ENCODE data around the gene INPP5K.
A peak's percentile ranks its signal among the peaks of the same experiment; 100 is the strongest.
"Not testable (repeated sequence)": the region's sequence is repeated elsewhere in the genome, so short reads cannot be mapped to it uniquely, and the experiment has no call there.

Gene INPP5K

GRCh38 chr17:1539811-1540210, 23.4 kb upstream of the INPP5K start:
- H3K4me3 ChIP-seq (ENCODE audit: low read length): no peak overlapping the region
- H3K9me3 ChIP-seq (ENCODE audit: control insufficient read depth, low read length): no peaks in the 10 kb centered on the region
- H3K36me3 ChIP-seq (ENCODE audit: control insufficient read depth, insufficient read depth, low read length): peaks cover 13% of the 10 kb centered on the region
- H3K27me3 ChIP-seq (ENCODE audit: control insufficient read depth, insufficient read depth, low read length): no peaks in the 10 kb centered on the region
- H3K9ac ChIP-seq (ENCODE audit: low read length): no peak overlapping the region
- no peaks in the 10 kb centered on the region for H3K4me1 ChIP-seq (ENCODE audit: control insufficient read depth, insufficient read depth, low read length)

GRCh38 chr17:1535737-1536136, 19.3 kb upstream of the INPP5K start:
- Histone ChIP-seq H3K27me3 (ENCODE audit: control insufficient read depth, insufficient read depth, low read length) (no peaks in the 10 kb centered on the region), H3K36me3 (ENCODE audit: control insufficient read depth, insufficient read depth, low read length) (peaks cover 15% of the 10 kb centered on the region)

GRCh38 chr17:1533661-1534325, 17.4 kb upstream of the INPP5K start:
- Histone ChIP-seq H3K9ac (ENCODE audit: low read length) (no peak overlapping the region), H3K9me3 (ENCODE audit: control insufficient read depth, low read length) (no peaks in the 10 kb centered on the region), H3K4me3 (ENCODE audit: low read length) (no peak overlapping the region), H3K36me3 (ENCODE audit: control insufficient read depth, insufficient read depth, low read length) (peaks cover 9% of the 10 kb centered on the region), H3K27me3 (ENCODE audit: control insufficient read depth, insufficient read depth, low read length) (no peaks in the 10 kb centered on the region), H3K4me1 (ENCODE audit: control insufficient read depth, insufficient read depth, low read length) (no peaks in the 10 kb centered on the region)

More at GRCh38 chr17:1535737-1536136, 19.3 kb upstream of the INPP5K start:
- no peak overlapping the region for H3K9ac ChIP-seq (ENCODE audit: low read length)
- no peaks in the 10 kb centered on the region for H3K4me1 ChIP-seq (ENCODE audit: control insufficient read depth, insufficient read depth, low read length)
- no peaks in the 10 kb centered on the region for H3K9me3 ChIP-seq (ENCODE audit: control insufficient read depth, low read length)
- H3K4me3 ChIP-seq (ENCODE audit: low read length): no peak overlapping the region

GRCh38 chr17:1532836-1533602, 16.6 kb upstream of the INPP5K start:
- no peaks in the 10 kb centered on the region for H3K4me1 ChIP-seq (ENCODE audit: control insufficient read depth, insufficient read depth, low read length)
- no peaks in the 10 kb centered on the region for H3K27me3 ChIP-seq (ENCODE audit: control insufficient read depth, insufficient read depth, low read length)
- H3K9ac ChIP-seq (ENCODE audit: low read length): no peak overlapping the region
- H3K9me3 ChIP-seq (ENCODE audit: control insufficient read depth, low read length): no peaks in the 10 kb centered on the region
- no peak overlapping the region for H3K4me3 ChIP-seq (ENCODE audit: low read length)
- H3K36me3 ChIP-seq (ENCODE audit: control insufficient read depth, insufficient read depth, low read length): peaks cover 9% of the 10 kb centered on the region

- Histone ChIP-seq H3K27me3 (ENCODE audit: control insufficient read depth, insufficient read depth, low read length) (no peaks in the 10 kb centered on the region), H3K4me1 (ENCODE audit: control insufficient read depth, insufficient read depth, low read length) (no peaks in the 10 kb centered on the region), H3K9ac (ENCODE audit: low read length) (no peak overlapping the region), H3K9me3 (ENCODE audit: control insufficient read depth, low read length) (no peaks in the 10 kb centered on the region), H3K4me3 (ENCODE audit: low read length) (no peak overlapping the region), H3K36me3 (ENCODE audit: control insufficient read depth, insufficient read depth, low read length) (peaks cover 9% of the 10 kb centered on the region)
Observed at GRCh38 chr17:1529863-1530262, 13.5 kb upstream of the INPP5K start.

GRCh38 chr17:1526876-1527275, 10.5 kb upstream of the INPP5K start:
- H3K36me3 ChIP-seq (ENCODE audit: control insufficient read depth, insufficient read depth, low read length): not testable (repeated sequence)

GRCh38 chr17:1522626-1523025, 6.2 kb upstream of the INPP5K start:
- Histone ChIP-seq H3K36me3 (ENCODE audit: control insufficient read depth, insufficient read depth, low read length) (peaks cover 6% of the 10 kb centered on the region), H3K4me1 (ENCODE audit: control insufficient read depth, insufficient read depth, low read length) (peaks cover 2% of the 10 kb centered on the region), H3K4me3 (ENCODE audit: low read length) (no peak overlapping the region), H3K27me3 (ENCODE audit: control insufficient read depth, insufficient read depth, low read length) (no peaks in the 10 kb centered on the region), H3K9ac (ENCODE audit: low read length) (no peak overlapping the region), H3K9me3 (ENCODE audit: control insufficient read depth, low read length) (no peaks in the 10 kb centered on the region)

More at GRCh38 chr17:1526876-1527275, 10.5 kb upstream of the INPP5K start:
- H3K27me3 ChIP-seq (ENCODE audit: control insufficient read depth, insufficient read depth, low read length); H3K9me3 ChIP-seq (ENCODE audit: control insufficient read depth, low read length); H3K4me3 ChIP-seq (ENCODE audit: low read length); H3K9ac ChIP-seq (ENCODE audit: low read length); H3K4me1 ChIP-seq (ENCODE audit: control insufficient read depth, insufficient read depth, low read length): not testable (repeated sequence)

GRCh38 chr17:1521086-1521640, 4.8 kb upstream of the INPP5K start:
- Histone ChIP-seq H3K4me3 (ENCODE audit: low read length) (no peak overlapping the region), H3K9ac (ENCODE audit: low read length) (no peak overlapping the region), H3K4me1 (ENCODE audit: control insufficient read depth, insufficient read depth, low read length) (peaks cover 4% of the 10 kb centered on the region), H3K9me3 (ENCODE audit: control insufficient read depth, low read length) (no peaks in the 10 kb centered on the region), H3K27me3 (ENCODE audit: control insufficient read depth, insufficient read depth, low read length) (no peaks in the 10 kb centered on the region), H3K36me3 (ENCODE audit: control insufficient read depth, insufficient read depth, low read length) (peaks cover 6% of the 10 kb centered on the region)

- no peak overlapping the region for H3K9ac ChIP-seq (ENCODE audit: low read length)
- H3K36me3 ChIP-seq (ENCODE audit: control insufficient read depth, insufficient read depth, low read length): peaks cover 6% of the 10 kb centered on the region
- H3K27me3 ChIP-seq (ENCODE audit: control insufficient read depth, insufficient read depth, low read length): no peaks in the 10 kb centered on the region
- H3K9me3 ChIP-seq (ENCODE audit: control insufficient read depth, low read length): no peaks in the 10 kb centered on the region
- H3K4me3 ChIP-seq (ENCODE audit: low read length): no peak overlapping the region
- peaks cover 17% of the 10 kb centered on the region for H3K4me1 ChIP-seq (ENCODE audit: control insufficient read depth, insufficient read depth, low read length)
Observed at GRCh38 chr17:1519678-1520077, 3.3 kb upstream of the INPP5K start.

- Histone ChIP-seq H3K9me3 (ENCODE audit: control insufficient read depth, low read length) (no peaks in the 10 kb centered on the region), H3K4me3 (ENCODE audit: low read length) (no peak overlapping the region), H3K9ac (ENCODE audit: low read length) (no peak overlapping the region), H3K27me3 (ENCODE audit: control insufficient read depth, insufficient read depth, low read length) (no peaks in the 10 kb centered on the region), H3K36me3 (ENCODE audit: control insufficient read depth, insufficient read depth, low read length) (peaks cover 10% of the 10 kb centered on the region), H3K4me1 (ENCODE audit: control insufficient read depth, insufficient read depth, low read length) (peaks cover 17% of the 10 kb centered on the region)
Observed at GRCh38 chr17:1518410-1518809, 2.0 kb upstream of the INPP5K start.

GRCh38 chr17:1515640-1516387, 598 bp downstream of the INPP5K start:
- Histone ChIP-seq H3K36me3 (ENCODE audit: control insufficient read depth, insufficient read depth, low read length) (peaks cover 15% of the 10 kb centered on the region), H3K9me3 (ENCODE audit: control insufficient read depth, low read length) (no peaks in the 10 kb centered on the region), H3K27me3 (ENCODE audit: control insufficient read depth, insufficient read depth, low read length) (no peaks in the 10 kb centered on the region), H3K4me3 (ENCODE audit: low read length) (peak overlapping the region; percentile 71), H3K9ac (ENCODE audit: low read length) (peak overlapping the region; percentile 79), H3K4me1 (ENCODE audit: control insufficient read depth, insufficient read depth, low read length) (peaks cover 38% of the 10 kb centered on the region)

- H3K27me3 ChIP-seq (ENCODE audit: control insufficient read depth, insufficient read depth, low read length): no peaks in the 10 kb centered on the region
- no peak overlapping the region for H3K4me3 ChIP-seq (ENCODE audit: low read length)
- H3K9me3 ChIP-seq (ENCODE audit: control insufficient read depth, low read length): no peaks in the 10 kb centered on the region
- H3K9ac ChIP-seq (ENCODE audit: low read length): peak overlapping the region; percentile 47
- peaks cover 49% of the 10 kb centered on the region for H3K4me1 ChIP-seq (ENCODE audit: control insufficient read depth, insufficient read depth, low read length)
- H3K36me3 ChIP-seq (ENCODE audit: control insufficient read depth, insufficient read depth, low read length): peaks cover 9% of the 10 kb centered on the region
Observed at GRCh38 chr17:1512351-1512750, 4.1 kb downstream of the INPP5K start.
